GM12873 (cell line): ENCODE results near the gene MORC3.

Experiments used
- CTCF ChIP-seq: IDR thresholded peaks from 2 replicates; pipeline ENCODE4 v1.5.1; 2012; ENCODE audit warnings: low read depth, mild to moderate bottlenecking, moderate library complexity, low read length, control low read depth; ENCODE audit not compliant: insufficient read depth; ENCODE audit errors: missing control alignments

MORC3 gene

GRCh38 chr21:36420571-36421339 is 100.8 kb downstream of the MORC3 start:
- TF ChIP-seq CTCF, result no peak

- peak; percentile 93 for TF ChIP-seq CTCF
Measured at GRCh38 chr21:36422279-36423098, 102.5 kb downstream of the MORC3 start.

- TF ChIP-seq CTCF, result no peak
Measured at GRCh38 chr21:36423771-36424433, 103.9 kb downstream of the MORC3 start.

- no peak for TF ChIP-seq CTCF
Measured at GRCh38 chr21:36424592-36424991, 104.6 kb downstream of the MORC3 start.

- TF ChIP-seq CTCF, result no peak
Measured at GRCh38 chr21:36425286-36425685, 105.3 kb downstream of the MORC3 start.
